HG02763 (cell line): ENCODE results near the gene CRLF2.
"Not testable (repeated sequence)": the region's sequence is repeated elsewhere in the genome, so short reads cannot be mapped to it uniquely, and the experiment has no call there.

Experiments used
- ATAC-seq: cut with Tn5 transposase; IDR thresholded peaks from one replicate; pipeline ENCODE4 v1.9.1; 2021; ENCODE audit warnings: mild to moderate bottlenecking, moderate library complexity; ENCODE audit not compliant: unreplicated experiment

Gene CRLF2

DNA sequence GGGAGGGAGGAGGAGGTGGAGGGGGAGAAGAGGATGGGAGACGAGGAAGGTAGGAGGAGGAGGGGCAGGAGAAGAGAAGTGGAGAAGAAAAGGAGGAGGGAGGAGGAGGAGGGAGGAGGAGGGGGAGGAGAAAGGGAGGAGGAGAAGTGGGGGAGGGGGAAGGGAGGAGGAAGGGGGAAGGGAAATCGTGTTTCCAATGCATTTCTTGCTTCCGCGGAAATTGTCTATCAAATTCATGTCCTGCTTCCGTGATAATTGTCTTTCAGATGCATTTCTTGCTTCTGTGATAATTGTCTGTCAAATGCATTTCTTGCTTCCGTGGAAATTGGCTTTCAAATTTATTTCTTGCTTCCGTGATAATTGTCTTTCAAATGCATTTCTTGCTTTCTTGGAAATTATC is 43.3 kb downstream of the CRLF2 start:
- ATAC-seq, result no peak

DNA sequence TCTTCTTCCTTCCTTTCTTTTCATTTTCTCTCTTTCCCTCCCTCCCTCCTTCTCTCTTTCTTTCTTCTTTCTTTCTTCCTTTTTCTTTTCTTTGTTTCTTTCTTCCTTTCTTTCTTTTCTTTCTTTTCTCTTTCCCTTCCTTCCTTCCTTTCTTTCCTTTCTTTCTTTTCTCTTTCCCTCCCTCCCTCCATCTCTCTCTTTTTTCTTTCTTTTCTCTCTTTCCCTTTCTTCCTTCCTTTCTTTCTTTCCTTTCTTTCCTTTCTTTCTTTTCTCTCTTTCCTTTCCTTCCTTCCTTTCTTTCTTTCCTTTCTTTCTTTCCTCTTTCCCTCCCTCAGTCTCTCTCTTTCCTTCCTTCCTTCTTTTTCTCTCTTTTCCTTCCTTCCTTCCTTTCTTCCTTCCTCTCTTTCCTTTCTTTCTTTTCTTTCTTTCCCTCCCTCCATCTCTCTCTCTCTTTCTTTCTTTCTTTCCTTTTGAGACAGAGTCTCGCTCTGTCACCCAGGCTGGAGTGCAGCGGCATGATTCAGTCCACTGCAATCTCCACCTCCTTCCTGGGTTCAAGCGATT is 44.4 kb downstream of the CRLF2 start:
- no peak for ATAC-seq

DNA sequence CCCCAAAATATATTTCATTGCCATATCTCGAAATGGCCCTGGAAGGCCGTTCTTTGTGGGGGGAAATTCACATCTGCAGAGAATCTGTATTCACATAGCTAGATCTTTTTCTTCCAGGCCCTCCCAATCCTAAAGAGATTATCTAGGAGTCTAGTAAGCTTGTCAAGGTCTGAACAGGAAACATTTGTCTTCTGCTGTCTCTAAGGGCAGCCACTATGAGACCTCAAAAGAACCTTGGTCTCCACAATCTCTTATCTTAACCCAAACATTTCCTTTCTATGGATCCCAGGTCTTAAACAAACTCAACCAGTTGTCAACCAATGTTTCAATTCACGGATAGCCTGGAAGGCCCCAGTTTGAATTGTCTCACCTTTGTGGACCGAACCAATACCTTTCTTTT is 45.0 kb downstream of the CRLF2 start:
- no peak for ATAC-seq

DNA sequence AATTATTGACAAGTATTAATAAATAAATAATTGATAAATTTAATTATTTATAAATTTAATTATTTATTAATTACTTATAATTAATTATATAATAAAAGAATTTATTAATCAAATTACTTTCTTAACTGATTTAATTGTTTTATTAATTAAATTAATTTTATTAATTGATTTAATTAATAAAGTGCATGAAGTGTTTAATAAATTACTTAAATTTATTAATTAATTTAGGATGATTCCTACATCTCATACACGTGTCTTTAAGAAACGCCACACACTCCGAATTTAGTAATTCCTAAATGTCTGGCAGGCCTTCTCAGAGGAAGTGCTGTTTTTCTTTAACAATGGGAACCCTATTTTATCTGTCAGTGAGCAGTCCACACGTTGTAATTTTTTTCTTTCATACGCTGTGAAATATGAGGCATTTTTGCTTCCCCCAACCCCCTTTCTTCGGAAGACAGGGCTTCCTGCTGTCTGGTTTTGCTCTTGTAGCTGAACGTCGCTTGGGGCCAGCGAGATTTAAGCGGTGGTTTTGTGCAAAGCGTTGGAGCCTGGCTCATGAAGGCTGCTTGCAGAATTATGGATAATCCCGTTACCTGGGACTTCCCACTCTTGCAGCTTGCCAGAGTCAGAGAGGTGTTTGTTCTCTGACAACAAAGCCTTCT is 46.8 kb downstream of the CRLF2 start:
- no peak for ATAC-seq

DNA sequence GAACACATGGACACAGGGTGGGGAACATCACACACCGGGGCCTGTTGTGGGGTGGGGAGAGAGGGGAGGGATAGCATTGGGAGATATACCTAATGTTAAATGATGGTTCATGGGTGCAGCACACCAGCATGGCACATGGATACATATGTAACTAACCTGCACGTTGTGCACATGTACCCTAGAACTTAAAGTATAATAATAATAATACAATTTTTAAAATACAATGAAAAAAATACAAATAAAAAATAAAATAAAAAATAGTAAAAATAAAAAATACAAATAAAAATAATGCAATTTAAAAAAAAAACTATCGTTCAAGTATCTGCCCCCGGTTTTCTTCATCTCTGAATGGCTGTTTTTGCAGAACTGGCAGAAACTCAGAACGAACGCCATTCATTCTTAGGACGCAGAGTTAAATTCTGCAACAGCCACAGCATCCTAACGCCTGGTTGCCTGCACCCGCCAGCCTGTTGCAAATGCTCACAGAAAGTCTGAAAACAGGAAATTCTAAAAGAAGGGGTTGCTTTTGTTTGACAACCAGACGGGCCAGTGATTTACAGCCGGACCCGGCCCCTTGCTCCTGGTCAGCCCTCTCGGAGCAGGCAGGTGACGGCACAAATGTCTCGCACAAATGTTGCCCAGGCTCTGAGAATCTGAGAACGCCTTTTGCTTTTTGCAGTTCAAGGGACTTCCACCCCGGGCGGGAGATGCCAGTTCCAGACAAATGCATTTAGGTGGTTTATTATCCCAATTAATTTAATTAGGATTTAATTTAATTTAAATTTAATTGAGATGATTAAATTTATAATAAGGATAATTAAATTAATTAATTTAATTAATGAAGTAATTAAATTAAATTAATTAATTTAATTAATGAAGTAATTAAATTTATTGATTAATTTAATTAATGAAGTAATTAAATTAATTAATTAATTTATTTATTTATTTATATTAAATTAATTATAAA is 47.8 kb downstream of the CRLF2 start:
- no peak for ATAC-seq

DNA sequence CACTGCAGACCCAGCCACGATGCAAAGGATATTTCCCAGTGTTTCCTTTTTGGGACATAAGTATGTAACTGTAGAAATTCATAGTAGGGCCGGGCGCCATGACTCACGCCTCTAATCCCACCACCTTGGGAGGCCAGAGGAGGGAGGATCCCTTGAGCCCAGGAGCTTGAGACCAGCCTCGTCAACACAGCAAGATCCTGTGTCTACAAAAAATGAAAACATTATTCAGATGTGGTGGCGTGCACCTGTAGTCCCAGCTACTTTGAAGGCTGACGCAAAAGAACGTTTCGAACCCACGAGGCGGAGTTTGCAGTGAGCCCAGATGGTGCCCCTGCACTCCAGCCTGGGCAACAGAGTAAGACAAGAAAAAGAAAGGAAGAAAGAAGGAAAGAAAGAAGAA is 49.2 kb downstream of the CRLF2 start:
- no peak for ATAC-seq

DNA sequence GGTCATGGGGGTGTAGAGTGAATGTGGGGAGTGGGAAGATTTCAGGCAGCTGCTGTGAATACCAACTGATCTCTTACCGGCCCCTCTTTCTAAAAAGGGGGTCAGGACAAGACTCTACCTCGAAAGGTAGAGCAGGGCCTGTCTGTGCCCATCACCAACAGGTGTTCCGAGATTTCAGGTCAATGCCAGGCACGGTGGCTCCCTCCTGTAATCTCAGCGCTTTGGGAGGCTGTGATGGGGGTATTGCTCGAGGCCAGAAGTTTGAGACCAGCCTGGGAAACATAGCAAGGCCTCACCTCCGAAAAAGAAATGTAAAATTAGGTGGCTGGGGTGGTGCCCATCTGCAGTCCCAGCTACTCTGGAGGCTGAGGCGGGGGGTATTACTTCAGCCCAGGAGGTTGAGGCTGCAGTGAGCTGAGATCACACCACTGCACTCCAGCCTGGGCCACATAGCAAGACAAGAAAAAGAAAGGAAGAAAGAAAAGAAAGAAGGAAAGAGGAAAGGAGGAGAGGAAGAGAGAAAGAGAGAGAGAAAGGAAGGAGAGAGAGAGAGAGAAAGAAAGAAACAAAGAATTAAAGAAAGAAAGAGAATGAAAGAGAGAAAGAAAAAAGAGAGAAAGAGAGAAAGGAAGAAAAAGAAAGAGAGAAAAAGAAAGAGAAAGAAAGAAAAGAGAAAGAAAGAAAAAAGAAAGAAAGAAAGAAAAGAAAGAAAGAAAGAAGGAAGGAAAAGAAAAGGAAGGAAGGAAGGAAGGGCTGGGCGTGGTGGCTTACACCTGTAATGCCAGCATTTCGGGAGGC is 50.1 kb downstream of the CRLF2 start:
- no peak for ATAC-seq

DNA sequence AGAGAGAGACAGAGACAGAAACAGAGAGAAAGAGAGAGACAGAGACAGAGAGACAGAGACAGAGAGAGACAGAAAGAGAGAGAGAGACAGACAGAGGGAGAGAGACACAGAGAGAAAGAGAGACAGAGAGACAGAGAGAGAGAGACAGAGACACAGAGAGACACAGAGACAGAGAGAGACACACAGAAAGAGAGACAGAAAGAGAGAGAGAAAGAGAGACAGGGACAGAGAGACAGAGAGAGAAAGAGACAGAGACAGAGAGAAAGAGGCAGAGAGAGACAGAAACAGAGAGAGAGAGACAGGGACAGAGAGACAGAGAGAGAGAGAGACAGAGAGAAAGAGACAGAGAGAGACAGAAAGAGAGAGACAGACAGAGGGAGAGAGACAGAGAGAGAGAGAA is 52.9 kb downstream of the CRLF2 start:
- no peak for ATAC-seq

DNA sequence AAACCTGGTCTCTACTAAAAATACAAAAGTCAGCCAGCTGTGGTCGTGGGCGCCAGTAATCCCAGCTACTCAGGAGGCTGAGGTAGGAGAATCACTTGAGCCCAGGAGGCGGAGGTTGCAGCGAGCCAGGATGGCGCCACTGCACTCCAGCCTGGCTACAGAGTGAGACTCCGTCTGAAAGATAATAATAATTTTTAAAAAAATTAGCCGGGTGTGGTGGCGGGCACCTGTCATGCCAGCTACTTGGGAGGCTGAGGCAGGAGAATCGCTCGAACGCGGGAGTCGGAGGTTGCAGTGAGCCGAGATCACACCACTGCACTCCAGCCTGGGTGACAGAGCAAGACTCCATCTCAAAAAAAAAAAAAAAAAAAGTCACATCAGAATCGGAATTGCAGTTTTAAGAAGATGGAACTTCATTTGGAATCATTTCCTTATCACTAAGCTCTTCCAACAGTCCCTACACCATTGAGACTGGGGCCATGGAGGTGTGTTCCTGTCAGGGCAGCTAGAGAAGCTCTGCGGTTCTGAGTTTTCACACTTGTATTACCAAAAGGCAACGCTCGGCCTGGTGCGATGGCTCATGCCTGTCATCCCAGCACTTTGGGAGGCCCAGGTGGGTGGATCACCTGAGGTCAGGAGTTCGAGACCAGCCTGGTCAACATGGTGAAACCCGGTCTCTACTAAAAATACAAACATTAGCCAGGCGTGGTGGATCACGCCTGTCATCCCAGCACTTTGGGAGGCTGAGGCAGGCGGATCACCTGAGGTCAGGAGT is 55.6 kb downstream of the CRLF2 start:
- ATAC-seq, result not testable (repeated sequence)

DNA sequence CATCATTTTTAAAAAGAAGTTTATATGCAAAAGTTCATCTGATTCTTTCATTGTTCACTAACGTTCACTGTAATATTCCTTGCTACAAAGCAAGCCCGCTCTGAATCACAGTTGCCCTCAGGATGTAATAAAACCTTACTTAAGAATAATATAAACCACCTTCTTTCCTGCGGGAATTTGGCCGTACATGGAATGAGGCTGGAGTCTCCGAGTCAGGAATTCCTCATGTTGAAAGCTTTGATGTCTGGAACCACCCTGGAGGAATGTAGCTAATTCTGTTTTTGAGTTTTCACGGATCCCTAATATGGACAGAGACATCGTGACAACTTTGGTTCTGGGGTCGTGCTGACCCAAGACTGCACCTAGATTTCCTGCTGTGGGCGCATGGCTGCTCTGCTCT is 58.5 kb downstream of the CRLF2 start:
- no peak for ATAC-seq

DNA sequence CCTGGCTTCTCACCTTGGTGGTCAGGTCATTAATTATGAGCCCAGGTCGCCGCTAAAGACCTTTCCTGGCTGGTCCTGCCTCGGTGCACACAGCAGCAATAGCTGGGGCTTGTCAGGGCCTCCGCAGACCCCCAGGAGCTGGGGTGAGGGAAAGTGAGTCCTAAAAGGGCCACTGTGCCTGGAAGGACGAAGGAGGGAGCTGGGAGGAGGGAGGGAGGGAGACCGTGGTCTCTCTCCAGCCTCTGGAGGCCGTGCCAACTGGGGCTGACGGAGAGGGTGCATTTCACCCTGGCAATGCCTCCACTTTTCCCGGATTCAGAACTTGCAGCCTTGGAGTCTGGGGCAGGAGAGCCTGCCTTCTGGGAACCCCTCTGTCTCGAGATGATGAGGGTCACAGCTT is 60.4 kb downstream of the CRLF2 start:
- no peak for ATAC-seq

DNA sequence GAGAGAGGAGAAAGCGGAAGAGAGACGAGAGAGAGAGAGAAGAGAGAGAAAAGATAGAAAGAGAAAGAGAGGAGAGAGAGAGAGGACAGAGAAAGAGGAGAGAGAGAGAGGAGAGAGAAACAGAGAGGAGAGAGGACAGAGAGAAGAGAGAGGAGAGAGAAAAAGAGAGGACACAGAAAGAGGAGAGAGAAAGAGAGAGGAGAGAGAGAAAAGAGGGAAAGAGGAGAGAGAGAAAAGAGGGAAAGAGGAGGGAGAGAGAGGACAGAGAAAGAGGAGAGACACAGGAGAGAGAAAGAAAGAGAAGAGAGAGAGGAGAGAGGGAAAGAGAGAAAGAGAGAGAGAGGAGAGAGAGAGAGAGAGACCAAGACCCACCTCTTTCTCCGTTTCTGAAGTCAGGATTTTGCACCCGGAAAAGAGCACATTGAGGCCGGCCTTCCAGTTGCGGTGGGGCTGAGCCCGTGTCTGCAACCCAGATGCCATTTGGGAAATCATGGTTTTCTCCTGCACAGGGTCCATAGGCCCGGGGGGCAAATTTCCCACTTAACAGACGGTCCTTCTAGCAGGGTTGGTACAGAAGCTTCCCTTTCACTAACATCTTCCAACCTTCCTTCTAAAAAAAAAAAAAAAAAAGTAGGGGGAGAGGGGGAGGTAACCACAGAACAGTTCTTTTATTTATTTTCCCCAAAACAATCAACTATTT is 60.9 kb downstream of the CRLF2 start:
- no peak for ATAC-seq

DNA sequence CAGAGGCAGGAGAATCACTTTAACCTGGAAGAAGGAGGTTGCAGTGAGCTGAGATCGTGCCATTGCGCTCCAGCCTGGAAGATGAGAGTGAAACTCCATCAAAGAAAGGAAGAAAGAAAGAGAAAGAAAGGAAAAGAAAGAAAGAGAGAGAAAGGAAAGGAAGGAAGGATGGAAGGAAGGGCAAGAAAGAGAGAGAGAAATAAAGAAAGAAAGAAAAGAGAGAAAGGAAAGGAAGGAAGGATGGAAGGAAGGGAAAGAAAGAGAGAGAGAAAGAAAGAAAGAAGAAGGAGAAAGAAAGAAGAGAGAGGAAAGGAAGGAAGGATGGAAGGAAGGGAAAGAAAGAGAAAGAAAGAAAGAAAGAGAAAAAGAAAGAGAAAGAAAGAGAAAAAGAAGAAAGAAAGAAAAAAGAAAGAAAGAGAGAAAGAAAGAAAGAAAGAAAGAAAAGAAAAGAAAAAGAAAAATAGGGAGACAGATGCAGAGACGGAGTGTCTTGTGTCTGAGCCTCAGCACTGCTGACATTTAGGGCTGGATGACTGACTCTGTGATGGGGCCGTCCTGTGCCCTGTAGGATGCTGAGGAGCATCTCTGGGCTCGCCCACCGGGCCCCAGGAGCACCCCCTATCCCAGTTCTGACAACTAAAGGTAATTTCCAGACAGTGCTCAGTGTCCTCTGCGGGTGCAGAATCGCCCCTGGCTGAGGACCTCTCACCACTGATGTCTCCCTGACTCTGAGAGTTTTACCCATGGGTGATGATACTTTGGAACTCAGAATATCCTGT is 61.7 kb downstream of the CRLF2 start:
- ATAC-seq, result no peak

DNA sequence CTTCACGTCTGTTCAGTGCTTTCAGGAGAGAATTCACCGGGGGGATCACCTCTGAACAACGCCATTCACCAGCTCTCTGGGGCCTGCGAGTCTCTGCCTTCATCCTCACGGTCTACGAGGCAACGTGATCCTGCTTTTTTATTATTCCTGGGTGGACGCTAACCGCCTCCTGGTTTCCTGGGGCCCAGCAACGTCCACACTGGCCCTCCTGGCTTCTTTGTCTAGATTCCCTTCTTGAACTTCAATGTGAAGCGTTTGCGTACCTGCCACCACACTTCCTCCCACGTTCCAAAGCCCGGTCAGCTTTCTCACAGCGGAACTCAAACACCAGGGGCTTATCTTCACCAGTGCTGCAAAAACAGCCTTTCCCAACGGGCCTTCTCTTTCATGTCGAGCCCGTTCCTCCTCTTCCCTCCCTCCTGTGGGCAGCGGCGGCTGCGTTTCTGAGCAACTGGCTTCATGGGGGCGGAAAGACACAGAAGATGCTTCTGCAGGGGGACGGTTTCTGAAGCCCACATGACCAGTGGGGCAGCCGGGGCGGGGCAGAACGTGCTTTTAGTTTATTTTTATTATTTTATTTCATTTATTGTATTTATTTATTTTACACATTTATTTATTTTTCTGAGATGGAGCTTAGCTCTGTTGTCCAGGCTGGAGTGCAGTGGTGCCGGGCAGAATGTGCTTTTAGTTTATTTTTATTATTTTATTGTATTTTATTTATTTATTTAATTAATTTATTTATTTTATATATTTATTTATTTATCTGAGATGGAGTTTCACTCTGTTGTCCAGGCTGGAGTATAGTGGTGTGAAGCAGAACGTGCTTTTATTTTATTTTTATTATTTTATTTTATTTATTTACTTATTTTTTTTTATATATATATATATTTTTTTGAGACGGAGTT is 64.6 kb downstream of the CRLF2 start:
- no peak for ATAC-seq

DNA sequence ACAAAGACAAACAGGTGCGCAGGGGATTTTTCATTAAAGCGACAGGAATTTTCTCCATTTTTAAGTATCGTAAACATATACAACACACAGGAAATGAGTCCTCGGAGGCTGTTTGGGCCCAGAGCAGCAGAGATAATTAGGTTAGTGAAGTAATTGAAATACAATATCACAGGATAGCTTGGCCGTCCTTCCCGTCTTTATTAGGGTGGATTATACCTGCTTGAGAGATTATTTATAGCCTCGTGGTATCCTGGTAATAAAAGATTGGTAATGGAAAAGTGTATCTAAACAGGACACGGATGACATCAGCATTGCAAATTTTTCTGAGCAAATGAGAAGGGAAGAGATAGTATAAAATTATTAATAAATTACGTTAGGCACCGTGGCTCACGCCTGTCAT is 68.2 kb downstream of the CRLF2 start:
- no peak for ATAC-seq
